Motor neuron (in vitro differentiated cells): Measurements from ENCODE around the gene LRTM2. TPM values are rescaled to one million over a fixed set of nuclear protein-coding genes. Genes with fewer than 3 reads are reported as not detected.

ENCODE experiments used
- ATAC-seq, 8 experiments: fragments of 200-7000 bp; cut with Tn5 transposase; replicated peaks in 6 of 8; 2 replicates each; pipeline ENCODE4 v1.8.0; 2021; ENCODE audit warnings: mild to moderate bottlenecking in 8 of 8, moderate library complexity in 8 of 8
- H3K27ac ChIP-seq, 2 donors: fragments of 250-450 bp; sonication (Bioruptor Pico); 2 replicates each; pipeline ENCODE4 v1.9.0; 2021; ENCODE audit warnings: antibody characterized with exemption in 2 of 2, mild to moderate bottlenecking in 2 of 2, moderate library complexity in 1 of 2
- H3K4me1 ChIP-seq, 2 donors: fragments of 250-450 bp; sonication (Bioruptor Pico); replicated peaks in 1 of 2; 2 replicates each; pipeline ENCODE4 v1.6.1; 2021; ENCODE audit warnings: antibody characterized with exemption in 2 of 2, mild to moderate bottlenecking in 2 of 2, moderate library complexity in 1 of 2
- H3K4me3 ChIP-seq, 5 donors: fragments of 250-450 bp; sonication (Bioruptor Pico); 2 replicates each; pipeline ENCODE4 v1.9.0; 2021; ENCODE audit warnings: antibody characterized with exemption in 5 of 5, mild to moderate bottlenecking in 5 of 5, moderate library complexity in 4 of 5
- whole genome bisulfite sequencing, 10 experiments: fragments of 450-650 bp; shearing (Covaris generic); methylation state at CpG; one replicate each; pipeline ENCODE4 v1.0.0; 2022; 5-methylcytosine and 5-hydroxymethylcytosine counted together
- in situ Hi-C, 9 experiments: fragments of 400-800 bp; cut with MboI; loops; one replicate each; pipeline ENCODE4 v1.15.0; 2021; ENCODE audit warnings: low sequenced_read_pairs in 9 of 9, low pct_unique_long_range_greater_than_20kb in 2 of 9; ENCODE audit not compliant: unreplicated experiment in 9 of 9
- total RNA-seq, 8 experiments: library from RNA; unstranded; fragments of 300-600 nt; gene quantifications; 2 replicates each; pipeline versions ENCODE4 v1.2.3 to v1.2.4, GENCODE V29; 2022

The LRTM2 gene
- total RNA-seq, 8 experiments from 2014 or later = under 0.01 to 0.76 (median 0.25) TPM

DNA sequence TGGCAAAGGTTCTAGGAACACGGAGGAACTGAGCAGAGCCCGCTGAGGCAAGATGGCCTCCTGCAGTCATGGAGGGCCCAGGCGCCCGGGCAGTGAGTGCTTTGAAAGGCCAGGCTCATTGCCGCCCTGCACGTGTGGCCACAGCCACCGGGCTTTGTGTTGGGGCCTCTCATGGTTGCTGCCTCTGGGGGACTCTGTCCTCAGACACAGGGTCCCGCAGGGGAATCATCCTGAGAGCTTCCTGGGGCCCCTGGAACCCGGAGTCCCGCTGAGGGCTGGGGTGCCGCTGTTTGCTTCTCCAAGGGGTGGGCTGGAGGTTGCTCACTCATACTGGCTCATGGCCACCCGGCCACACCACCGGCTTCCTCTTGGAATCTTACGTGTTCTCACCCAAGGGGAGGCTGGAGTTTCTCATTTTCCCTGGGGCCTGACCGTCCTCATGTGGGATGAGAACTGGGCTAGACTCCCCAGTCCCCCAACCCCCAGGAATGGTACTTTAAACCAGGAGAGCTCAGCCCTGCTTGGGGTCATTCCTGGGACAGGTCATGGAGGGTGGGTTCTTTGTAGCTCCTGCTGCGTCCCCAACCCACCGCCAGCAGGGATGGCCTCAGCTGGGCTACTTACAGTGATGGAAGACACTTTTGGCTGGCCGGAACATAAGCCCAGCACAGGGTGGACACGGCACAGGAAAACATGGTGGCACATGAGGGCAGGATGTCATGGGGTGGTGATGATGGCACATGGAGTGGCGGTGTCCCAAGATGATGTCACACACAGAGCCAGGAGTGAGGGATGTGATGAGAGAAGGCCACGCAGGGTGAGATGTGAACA, 21.1 kb upstream of the LRTM2 start:
- Histone ChIP-seq H3K4me3 (no peak overlapping the region), H3K4me1 (peaks cover 21 to 26% of the 10 kb centered on the region in 2 donors), H3K27ac (no peak overlapping the region)
- ATAC-seq = no peak
- 85 to 100% (median 94%) methylated on average over 1 to 9 of the region's 21 CpGs; no CpG with 5 or more reads in 4 of the 10 experiments for WGBS, 10 experiments
- in situ Hi-C loops = loop anchor here in 7 of 9 experiments (10.0 to 25.0 kb wide), 5 partner anchors 136 to 162 kb away; partner anchors contain the start of gene WNT5B (in 3 of the 7)

DNA sequence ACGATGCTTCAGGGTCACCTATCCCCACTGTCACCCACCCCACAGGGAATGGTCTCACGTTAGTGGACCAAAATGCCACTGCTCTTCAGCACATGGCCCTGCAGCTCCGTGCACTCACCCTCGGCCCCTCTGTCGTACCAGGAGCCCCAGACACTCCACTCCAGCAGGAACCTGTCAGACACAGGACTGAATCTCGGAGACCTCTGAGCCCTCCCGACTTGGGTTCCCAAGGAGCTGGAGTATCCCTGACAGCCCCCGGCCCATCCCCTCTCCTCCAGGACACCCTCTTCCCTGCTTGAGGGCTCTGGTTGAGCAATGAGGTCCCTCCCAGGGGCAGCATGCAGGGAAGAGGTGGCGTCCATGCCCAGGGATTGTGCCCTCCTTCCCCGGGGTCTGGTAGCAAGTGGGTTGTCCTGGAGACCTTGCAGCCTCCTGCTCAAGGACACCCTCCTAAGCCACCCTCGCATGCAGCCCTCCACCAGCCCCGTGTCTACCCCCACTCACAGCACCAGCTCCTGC, 20.4 kb upstream of the LRTM2 start:
- no peak overlapping the region for H3K4me3 ChIP-seq
- in situ Hi-C loops = loop anchor here (10.0 to 25.0 kb wide), 5 partner anchors 135 to 163 kb away; partner anchors contain the start of gene WNT5B (in 3 of the 9)
- no peak for ATAC-seq
- H3K27ac ChIP-seq = no peak overlapping the region
- peaks cover 23 to 31% of the 10 kb centered on the region in 2 donors for H3K4me1 ChIP-seq
- WGBS, 10 experiments = 0 to 85% (median 40%) methylated on average over 1 to 2 of the region's 12 CpGs; no CpG with 5 or more reads in 7 of the 10 experiments

DNA sequence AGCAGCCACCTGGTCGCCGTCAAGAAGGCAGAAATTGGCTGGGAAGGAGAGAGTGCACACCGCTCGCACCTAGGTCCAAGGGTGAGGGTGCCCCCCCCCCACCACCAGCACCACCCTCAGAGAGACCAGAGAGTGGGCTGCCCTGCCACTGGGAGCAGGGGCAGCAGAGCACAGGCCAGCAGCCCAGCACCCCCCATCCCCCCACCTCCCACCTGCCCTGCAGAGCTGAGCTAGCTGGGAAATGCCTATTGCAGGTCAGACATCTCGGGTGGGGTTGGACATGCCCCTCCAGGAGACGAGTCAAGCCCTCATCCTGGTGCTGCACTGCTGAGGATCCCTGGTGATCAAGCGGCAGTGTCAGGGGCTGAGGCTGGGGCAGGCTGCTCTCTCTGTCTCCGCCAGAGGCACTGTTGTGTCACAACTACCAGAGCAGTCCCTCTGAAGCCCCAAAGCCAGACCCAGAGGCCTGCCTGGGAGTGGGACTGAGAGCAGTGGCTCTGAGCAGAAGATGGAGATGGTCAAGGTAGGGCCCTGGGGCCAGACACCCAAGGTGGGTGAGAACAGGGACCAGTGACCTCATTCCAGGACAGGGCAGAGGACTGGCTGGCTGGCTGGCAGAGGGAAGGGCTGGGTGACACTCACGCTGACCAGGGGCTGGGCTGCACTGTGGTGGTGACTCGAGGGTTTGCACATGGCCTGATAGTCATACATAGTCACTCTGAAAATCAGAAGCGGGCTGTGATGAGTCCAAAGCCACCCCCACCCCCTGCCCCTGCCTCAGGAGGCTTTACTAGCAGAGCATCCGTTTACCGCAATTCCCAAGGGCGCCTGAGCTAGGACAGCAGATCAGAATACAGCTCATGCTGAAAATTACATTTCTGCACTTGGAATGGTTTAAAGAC, 19.7 kb upstream of the LRTM2 start:
- ATAC-seq = peak; percentile 4 to 80 (median 70)
- in situ Hi-C loops = loop anchor here in 4 of 9 experiments (10.0 to 25.0 kb wide), 2 partner anchors 134 to 137 kb away; no protein-coding TSS in a partner anchor

DNA sequence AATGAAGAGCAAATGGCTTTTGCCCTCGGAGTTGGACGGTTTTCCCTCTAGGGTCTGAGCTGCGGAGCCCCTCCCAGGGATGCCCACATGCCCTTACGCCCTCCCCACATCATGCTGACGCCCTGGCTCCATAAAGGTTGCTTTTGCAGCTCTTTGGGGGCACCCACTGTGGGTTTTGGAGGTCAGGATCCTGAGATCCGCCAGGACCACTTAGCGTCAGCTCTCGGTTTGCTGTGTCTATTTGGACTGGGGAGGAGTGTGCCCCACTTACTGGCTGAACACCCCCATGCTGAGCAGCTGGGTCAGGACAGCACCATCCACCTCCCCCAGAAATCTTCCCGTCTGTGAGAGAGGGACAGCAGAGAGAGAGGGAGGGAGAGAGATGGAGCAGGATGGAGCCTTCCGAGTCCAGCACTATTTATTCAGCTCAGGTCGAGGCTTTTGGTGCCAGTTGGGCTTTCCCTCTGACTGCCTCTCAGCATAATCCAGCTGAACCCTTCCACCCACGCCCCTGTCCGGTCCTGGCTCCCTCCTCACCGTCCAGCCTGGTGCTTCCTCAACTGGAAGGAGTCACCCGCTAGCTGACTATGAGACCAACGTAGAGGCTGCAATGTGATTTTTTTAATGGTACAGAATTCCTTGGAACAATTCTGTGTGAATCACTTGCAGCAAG, 18.9 kb upstream of the LRTM2 start:
- Histone ChIP-seq H3K4me3 (no peak overlapping the region), H3K27ac (peak overlapping the region in 1 of 2 donors; percentile 13), H3K4me1 (peaks cover 20 to 24% of the 10 kb centered on the region in 2 donors)
- WGBS, 10 experiments = 47 to 94% (median 80%) methylated on average over 1 to 9 of the region's 16 CpGs; no CpG with 5 or more reads in 4 of the 10 experiments
- in situ Hi-C loops = loop anchor here in 4 of 9 experiments (10.0 to 25.0 kb wide), 2 partner anchors 133 to 136 kb away; no protein-coding TSS in a partner anchor
- no peak for ATAC-seq

More for the DNA sequence above, 19.7 kb upstream of the LRTM2 start:
- H3K4me3 ChIP-seq = no peak overlapping the region
- 22 to 83% (median 57%) methylated on average over 3 to 6 of the region's 14 CpGs; no CpG with 5 or more reads in 7 of the 10 experiments for WGBS, 10 experiments
- H3K4me1 ChIP-seq = peaks cover 23 to 30% of the 10 kb centered on the region in 2 donors
- H3K27ac ChIP-seq = peak overlapping the region in 1 of 2 donors; percentile 13

DNA sequence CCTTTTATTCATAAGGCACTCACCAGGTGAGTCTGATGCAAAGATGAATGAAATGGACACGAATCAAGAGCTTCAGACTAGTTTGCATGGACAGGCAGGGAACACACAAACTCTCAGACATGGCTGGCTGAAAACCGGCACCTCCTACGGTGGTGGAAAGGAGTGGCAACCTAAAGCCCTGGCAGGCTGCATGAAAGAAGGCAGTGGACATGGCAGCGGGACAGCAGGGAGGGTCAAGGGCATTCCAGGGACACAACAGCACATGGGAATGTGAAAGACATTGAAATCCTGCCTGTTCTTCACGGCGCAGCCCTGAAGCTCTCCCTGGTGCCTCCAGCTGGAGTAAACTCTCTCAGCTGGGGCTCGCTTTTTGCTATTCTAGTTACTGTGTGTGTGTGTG, 16.6 kb upstream of the LRTM2 start:
- in situ Hi-C loops = loop anchor here in 4 of 9 experiments (10.0 to 25.0 kb wide), 2 partner anchors 131 to 134 kb away; no protein-coding TSS in a partner anchor
- Histone ChIP-seq H3K4me3 (no peak overlapping the region), H3K27ac (no peak overlapping the region), H3K4me1 (peaks cover 20 to 23% of the 10 kb centered on the region in 2 donors)
- no peak for ATAC-seq
- 0 to 87% (median 65%) methylated on average over 1 to 5 of the region's 7 CpGs; no CpG with 5 or more reads in 2 of the 10 experiments for WGBS, 10 experiments

DNA sequence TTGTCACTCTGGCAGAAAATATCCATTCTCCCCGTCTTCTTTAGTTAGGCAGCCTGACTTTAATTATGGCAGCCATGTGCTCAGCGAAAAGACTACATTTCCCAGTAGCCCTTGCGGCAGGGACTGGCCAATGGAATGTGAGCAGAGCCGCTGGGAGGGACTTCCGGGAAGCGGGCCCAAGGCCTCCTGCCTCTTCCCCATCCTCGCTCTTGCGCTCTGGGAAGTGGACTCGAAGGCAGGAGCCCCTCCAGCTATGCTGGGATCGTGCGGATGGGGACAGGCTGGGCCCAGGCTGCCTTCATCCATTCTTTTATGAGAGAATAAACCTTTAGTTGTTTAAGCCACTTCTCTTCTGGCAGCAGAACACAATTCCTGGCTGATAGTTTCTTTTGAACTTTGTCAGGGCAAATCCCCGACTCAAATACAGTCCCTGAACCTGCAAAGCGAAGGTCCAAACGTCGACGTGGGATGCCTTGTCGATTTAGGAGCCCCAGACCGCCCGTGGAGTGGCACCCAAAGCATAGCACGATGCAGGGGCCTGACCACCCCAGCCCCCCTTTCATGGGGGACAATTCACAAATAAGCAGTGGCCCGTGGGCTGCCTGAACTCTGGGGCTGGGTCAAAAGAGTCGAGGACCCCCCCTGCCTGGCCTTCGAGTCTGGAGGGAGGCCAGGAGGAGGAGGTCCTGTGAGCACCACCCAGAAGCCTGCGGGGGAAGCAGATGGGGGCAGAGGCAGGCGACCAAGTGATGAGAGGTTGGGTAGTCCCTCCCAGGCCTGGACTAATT, 15.6 kb upstream of the LRTM2 start:
- H3K4me3 ChIP-seq = no peak overlapping the region

DNA sequence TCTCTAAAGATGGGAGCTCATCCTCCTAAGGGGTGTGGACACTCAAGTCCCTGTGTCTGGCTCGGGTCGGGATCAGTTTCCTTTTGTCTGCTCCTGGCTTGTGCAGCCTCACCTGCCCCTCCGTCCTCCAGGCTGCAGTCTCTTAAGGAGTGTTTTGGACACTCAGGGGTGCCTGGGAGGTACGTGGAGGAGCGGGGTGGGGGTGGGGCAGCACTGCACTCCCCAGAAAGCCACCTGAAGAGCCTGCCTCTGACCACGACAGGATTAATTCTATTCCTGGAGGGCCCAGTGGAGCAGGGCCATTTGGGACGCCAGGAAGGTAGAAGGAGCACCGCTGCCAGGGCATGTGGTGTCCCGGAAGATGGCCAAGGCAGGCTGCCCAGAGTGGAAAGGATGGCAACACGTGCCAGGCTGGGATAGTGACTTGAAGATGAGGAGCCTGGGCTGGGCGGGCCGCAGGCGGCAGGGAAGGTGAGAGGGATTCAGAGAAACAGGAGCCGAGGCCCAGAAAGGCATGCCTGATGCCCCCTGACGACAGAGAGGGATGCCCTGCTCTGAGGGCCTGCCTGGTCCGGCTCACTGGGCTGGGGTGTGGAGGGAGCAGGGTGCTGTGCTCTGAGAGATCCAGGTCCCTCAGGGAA, 14.8 kb upstream of the LRTM2 start:
- H3K4me1 ChIP-seq = peaks cover 18% of the 10 kb centered on the region in 2 donors
- H3K27ac ChIP-seq = no peak overlapping the region
- no peak overlapping the region for H3K4me3 ChIP-seq
- WGBS, 10 experiments = 80 to 100% (median 93%) methylated on average over 1 to 3 of the region's 16 CpGs; no CpG with 5 or more reads in 7 of the 10 experiments
- ATAC-seq = no peak
- in situ Hi-C loops = loop anchor here in 4 of 9 experiments (10.0 to 25.0 kb wide), 2 partner anchors 129 to 132 kb away; no protein-coding TSS in a partner anchor

More for the DNA sequence above, 15.6 kb upstream of the LRTM2 start:
- Histone ChIP-seq H3K27ac (no peak overlapping the region), H3K4me1 (peaks cover 20 to 23% of the 10 kb centered on the region in 2 donors)
- peak; percentile 48 to 95 (median 72) for ATAC-seq
- 0 to 100% (median 23%) methylated on average over 1 to 9 of the region's 25 CpGs; no CpG with 5 or more reads in 2 of the 10 experiments for WGBS, 10 experiments
- in situ Hi-C loops = loop anchor here in 4 of 9 experiments (10.0 to 25.0 kb wide), 2 partner anchors 130 to 133 kb away; no protein-coding TSS in a partner anchor

DNA sequence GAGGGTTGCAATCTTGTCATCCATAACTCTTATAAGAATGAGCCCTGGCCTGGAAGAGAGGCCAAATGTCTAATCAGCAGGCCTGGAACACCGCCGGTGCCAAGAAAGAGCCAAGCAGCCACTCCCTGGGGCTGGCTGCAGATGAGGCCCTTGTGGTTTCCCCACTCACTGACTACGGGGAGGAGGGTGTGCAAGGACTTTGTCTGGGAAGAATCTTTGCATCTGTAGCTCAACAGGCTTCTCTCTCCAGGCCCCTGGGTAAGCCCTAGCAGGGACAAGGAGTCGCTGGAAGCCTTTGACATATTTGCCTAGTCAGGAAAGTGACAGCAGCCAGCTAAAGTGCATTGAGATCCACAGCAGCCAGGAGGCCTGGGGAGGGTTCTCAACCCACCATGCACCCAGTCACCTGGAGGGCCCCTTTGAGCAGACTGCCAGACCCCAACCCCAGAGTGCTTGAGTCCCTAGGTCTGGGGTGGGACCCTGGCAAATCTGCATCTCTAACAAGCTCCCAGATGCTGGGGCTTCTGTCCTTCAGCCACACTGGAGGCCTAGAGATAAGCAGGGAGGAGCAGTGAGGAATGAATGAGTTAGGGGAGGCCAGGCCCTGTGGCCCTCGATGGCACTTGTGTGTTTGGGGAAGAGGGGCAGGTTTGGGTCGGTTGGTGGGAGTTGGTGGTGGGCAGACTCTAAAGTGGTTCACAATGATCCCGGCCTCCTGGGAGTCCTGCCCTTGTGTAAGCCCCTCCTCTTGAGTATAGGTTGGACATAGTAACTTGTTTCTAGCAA, 13.9 kb upstream of the LRTM2 start:
- in situ Hi-C loops = loop anchor here in 4 of 9 experiments (10.0 to 25.0 kb wide), 2 partner anchors 128 to 131 kb away; no protein-coding TSS in a partner anchor
- Histone ChIP-seq H3K4me3 (no peak overlapping the region), H3K4me1 (peaks cover 9% of the 10 kb centered on the region in 2 donors), H3K27ac (no peak overlapping the region)
- ATAC-seq = peak in 2 of 8 experiments; percentile 74 to 85
- 14 to 76% (median 57%) methylated on average over 1 to 4 of the region's 7 CpGs; no CpG with 5 or more reads in 2 of the 10 experiments for WGBS, 10 experiments

DNA sequence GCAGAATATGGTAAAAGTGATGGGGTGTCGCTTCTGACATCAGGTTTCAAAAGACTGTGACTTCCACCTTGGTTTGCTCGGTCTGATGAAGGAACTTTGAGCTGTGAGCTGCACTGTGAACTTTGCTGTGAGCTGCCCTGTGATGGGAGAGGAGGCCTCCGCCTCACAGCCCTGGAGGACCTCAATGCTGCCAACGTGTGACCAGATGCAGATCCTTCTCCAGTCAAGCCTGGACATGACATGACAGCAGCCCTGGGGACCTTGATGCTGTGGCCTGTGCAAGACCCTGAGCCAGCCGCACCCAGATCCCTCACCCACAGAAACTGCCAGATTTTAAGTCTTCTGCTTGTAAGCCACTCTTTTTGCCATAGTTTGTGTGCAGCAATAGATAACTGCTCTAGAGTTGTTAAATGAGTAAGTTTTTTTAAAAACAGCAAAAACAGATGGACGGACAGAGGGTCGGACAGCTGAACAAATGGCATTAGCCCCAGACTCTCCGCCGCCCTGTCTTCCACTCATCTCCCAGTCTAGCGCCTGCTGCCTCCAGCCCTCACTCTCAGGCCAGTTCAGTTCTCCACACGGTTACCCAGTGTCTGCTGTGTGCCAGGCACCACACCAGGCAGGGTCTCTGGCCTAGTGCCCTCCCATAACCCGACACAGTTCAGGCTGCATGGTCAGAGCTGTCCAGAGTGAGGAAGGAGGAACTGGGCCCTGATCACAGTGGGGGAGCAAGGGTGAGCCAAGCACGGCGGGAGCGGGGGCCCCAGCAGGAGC, 13.1 kb upstream of the LRTM2 start:
- in situ Hi-C loops = loop anchor here in 4 of 9 experiments (10.0 to 25.0 kb wide), 2 partner anchors 128 to 130 kb away; no protein-coding TSS in a partner anchor
- Histone ChIP-seq H3K4me3 (no peak overlapping the region), H3K4me1 (peaks cover 2 to 7% of the 10 kb centered on the region in 2 donors), H3K27ac (no peak overlapping the region)
- WGBS, 10 experiments = 40 to 100% (median 90%) methylated on average over 1 to 11 of the region's 15 CpGs; no CpG with 5 or more reads in 2 of the 10 experiments
- no peak for ATAC-seq
